Ishikawa (cell line): ENCODE measurements around the gene RETREG3.

Experiments used
- CEBPB ChIP-seq: IDR thresholded peaks from 2 replicates; pipeline ENCODE4 v1.6.1; 2012
- CREB1 ChIP-seq: IDR thresholded peaks from 2 replicates; pipeline ENCODE4 v1.6.1; 2012; ENCODE audit warnings: low read depth
- EGR1 ChIP-seq: IDR thresholded peaks from 2 replicates; pipeline ENCODE4 v1.6.1; 2012
- EP300 ChIP-seq: IDR thresholded peaks from 2 replicates; pipeline ENCODE4 v1.6.1; 2012; ENCODE audit warnings: borderline replicate concordance
- FOXM1 ChIP-seq: IDR thresholded peaks from 2 replicates; pipeline ENCODE4 v1.6.1; 2012; ENCODE audit warnings: low read depth, borderline replicate concordance
- NFIC ChIP-seq: IDR thresholded peaks from 2 replicates; pipeline ENCODE4 v1.6.1; 2012
- RAD21 ChIP-seq: IDR thresholded peaks from 2 replicates; pipeline ENCODE4 v1.6.1; 2012; ENCODE audit warnings: low read depth
- TAF1 ChIP-seq: IDR thresholded peaks from 2 replicates; pipeline ENCODE4 v1.6.1; 2012; ENCODE audit warnings: low read depth, mild to moderate bottlenecking
- TCF12 ChIP-seq: IDR thresholded peaks from 2 replicates; pipeline ENCODE4 v1.6.1; 2012; ENCODE audit warnings: low read depth
- TEAD4 ChIP-seq: IDR thresholded peaks from 2 replicates; pipeline ENCODE4 v1.6.1; 2012
- YY1 ChIP-seq: IDR thresholded peaks from 2 replicates; pipeline ENCODE4 v1.6.1; 2012; ENCODE audit warnings: low read depth
- ZBTB7A ChIP-seq: IDR thresholded peaks from 2 replicates; pipeline ENCODE4 v1.6.1; 2012; ENCODE audit warnings: low read depth
- TF ChIP-seq, protein P1 (sequence below): IDR thresholded peaks from 2 replicates; pipeline ENCODE4 v1.6.1; 2012; ENCODE audit warnings: low read depth, mild to moderate bottlenecking
- TF ChIP-seq, protein P2 (sequence below): IDR thresholded peaks from 2 replicates; pipeline ENCODE4 v1.6.1; 2012
- TF ChIP-seq, protein P3 (sequence below): IDR thresholded peaks from 2 replicates; pipeline ENCODE4 v1.6.1; 2012

The RETREG3 gene

DNA sequence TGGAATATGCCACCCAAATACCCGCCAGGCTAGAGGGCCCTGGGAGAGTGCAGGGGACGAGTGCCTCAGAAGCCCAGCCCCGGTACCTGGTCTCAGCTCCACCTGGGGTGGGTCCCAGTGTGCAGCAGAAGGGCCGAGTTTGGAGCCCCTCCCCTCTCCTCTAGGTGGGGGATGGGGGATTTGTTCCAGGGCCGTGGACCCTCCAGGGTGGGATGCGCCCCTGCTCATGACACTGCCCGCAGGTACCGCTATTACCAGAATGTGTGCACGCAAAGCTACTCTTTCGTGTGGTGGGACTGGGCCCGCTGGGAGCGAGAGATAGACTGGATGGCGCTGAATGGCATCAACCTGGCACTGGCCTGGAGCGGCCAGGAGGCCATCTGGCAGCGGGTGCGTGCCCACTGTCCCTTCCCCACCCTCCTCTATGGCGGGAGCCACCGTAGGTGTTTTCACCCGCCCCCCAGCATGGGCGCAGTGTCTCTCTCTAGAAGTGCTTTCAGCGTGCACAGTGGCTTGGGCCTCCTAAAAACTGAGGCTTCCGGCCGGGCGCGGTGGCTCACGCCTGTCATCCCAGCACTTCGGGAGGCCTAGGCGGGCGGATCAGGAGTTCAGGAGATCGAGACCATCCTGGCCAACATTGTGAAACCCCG is 71.9 kb downstream of the RETREG3 start:
- no peak for TF ChIP-seq TCF12
- TF ChIP-seq, protein P1, sequence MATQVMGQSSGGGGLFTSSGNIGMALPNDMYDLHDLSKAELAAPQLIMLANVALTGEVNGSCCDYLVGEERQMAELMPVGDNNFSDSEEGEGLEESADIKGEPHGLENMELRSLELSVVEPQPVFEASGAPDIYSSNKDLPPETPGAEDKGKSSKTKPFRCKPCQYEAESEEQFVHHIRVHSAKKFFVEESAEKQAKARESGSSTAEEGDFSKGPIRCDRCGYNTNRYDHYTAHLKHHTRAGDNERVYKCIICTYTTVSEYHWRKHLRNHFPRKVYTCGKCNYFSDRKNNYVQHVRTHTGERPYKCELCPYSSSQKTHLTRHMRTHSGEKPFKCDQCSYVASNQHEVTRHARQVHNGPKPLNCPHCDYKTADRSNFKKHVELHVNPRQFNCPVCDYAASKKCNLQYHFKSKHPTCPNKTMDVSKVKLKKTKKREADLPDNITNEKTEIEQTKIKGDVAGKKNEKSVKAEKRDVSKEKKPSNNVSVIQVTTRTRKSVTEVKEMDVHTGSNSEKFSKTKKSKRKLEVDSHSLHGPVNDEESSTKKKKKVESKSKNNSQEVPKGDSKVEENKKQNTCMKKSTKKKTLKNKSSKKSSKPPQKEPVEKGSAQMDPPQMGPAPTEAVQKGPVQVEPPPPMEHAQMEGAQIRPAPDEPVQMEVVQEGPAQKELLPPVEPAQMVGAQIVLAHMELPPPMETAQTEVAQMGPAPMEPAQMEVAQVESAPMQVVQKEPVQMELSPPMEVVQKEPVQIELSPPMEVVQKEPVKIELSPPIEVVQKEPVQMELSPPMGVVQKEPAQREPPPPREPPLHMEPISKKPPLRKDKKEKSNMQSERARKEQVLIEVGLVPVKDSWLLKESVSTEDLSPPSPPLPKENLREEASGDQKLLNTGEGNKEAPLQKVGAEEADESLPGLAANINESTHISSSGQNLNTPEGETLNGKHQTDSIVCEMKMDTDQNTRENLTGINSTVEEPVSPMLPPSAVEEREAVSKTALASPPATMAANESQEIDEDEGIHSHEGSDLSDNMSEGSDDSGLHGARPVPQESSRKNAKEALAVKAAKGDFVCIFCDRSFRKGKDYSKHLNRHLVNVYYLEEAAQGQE, result no peak
- TF ChIP-seq YY1, result no peak
- TF ChIP-seq, protein P2, sequence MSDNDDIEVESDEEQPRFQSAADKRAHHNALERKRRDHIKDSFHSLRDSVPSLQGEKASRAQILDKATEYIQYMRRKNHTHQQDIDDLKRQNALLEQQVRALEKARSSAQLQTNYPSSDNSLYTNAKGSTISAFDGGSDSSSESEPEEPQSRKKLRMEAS, result no peak
- TF ChIP-seq ZBTB7A, result no peak
- TF ChIP-seq TAF1, result no peak
- no peak for TF ChIP-seq TEAD4
- TF ChIP-seq CREB1, result no peak

DNA sequence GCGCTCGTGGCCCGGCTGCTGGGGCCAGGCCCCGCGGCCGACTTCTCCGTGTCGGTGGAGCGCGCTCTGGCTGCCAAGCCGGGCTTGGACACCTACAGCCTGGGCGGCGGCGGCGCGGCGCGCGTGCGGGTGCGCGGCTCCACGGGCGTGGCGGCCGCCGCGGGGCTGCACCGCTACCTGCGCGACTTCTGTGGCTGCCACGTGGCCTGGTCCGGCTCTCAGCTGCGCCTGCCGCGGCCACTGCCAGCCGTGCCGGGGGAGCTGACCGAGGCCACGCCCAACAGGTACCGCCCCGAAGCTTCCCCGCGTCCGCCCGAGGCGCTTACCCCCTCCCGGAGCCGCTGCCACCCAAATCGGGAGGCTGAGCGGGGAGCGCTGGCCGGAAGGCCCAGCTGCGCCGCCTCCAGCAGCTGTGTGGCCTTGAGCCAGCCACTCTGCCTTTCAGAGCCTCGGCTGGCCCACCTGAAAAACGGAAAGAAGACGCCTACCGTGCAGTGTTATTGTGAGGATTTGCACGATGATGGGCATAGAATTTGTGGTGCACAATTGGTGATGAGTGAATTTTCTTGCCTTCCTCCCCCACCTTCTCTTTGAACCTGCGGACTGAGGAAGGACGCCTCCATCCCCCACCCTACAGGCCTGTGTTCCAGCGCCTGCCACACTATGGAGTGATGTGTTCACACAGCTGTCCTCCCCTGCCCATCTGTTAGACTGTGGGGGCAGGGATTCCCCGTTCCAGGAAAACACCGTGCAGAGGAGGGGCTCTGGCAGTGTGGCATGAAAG is 72.6 kb downstream of the RETREG3 start:
- TF ChIP-seq YY1 (no peak), RAD21 (no peak), CREB1 (no peak), NFIC (peak; percentile 72; the same call in 1 of the 2 replicates), ZBTB7A (no peak), TAF1 (no peak), EP300 (no peak), TCF12 (peak; percentile 45; the same call in 1 of the 2 replicates)
- TF ChIP-seq, protein P3, sequence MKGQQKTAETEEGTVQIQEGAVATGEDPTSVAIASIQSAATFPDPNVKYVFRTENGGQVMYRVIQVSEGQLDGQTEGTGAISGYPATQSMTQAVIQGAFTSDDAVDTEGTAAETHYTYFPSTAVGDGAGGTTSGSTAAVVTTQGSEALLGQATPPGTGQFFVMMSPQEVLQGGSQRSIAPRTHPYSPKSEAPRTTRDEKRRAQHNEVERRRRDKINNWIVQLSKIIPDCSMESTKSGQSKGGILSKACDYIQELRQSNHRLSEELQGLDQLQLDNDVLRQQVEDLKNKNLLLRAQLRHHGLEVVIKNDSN, result peak; percentile 69
- TF ChIP-seq, protein P2, result peak; percentile 78

DNA sequence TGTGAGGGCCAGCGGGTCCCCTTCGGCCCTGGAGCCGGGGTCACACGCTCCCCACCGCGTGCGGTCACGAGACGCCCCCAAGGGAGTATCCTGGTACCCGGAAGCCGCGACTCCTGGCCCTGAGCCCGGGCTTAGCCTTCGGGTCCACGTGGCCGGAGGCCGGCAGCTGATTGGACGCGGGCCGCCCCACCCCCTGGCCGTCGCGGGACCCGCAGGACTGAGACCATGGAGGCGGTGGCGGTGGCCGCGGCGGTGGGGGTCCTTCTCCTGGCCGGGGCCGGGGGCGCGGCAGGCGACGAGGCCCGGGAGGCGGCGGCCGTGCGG is 73.2 kb downstream of the RETREG3 start, which contains the start of gene NAGLU:
TSS of gene NAGLU (plus strand) at position 194 of the 324 bp plus-strand sequence. CDS start at position 226, 32 bp downstream.
- TF ChIP-seq, protein P3, result peak; percentile 98
- TF ChIP-seq ZBTB7A, result 0 out of 2 replicates have a peak, but pooled peaks have one; percentile 78
- no peak for TF ChIP-seq TEAD4
- TF ChIP-seq, protein P2, result peak; percentile 58; the same call in 1 of the 2 replicates
- no peak for TF ChIP-seq CEBPB
- TF ChIP-seq TCF12, result no peak
- no peak for TF ChIP-seq TAF1
- peak; percentile 81 for TF ChIP-seq NFIC
- TF ChIP-seq CREB1, result no peak
- TF ChIP-seq, protein P1, result no peak
- 0 out of 2 replicates have a peak, but pooled peaks have one; percentile 21 for TF ChIP-seq EP300
- 0 out of 2 replicates have a peak, but pooled peaks have one; percentile 23 for TF ChIP-seq EGR1
- no peak for TF ChIP-seq RAD21
- TF ChIP-seq YY1, result peak; percentile 29
- no peak for TF ChIP-seq FOXM1

DNA sequence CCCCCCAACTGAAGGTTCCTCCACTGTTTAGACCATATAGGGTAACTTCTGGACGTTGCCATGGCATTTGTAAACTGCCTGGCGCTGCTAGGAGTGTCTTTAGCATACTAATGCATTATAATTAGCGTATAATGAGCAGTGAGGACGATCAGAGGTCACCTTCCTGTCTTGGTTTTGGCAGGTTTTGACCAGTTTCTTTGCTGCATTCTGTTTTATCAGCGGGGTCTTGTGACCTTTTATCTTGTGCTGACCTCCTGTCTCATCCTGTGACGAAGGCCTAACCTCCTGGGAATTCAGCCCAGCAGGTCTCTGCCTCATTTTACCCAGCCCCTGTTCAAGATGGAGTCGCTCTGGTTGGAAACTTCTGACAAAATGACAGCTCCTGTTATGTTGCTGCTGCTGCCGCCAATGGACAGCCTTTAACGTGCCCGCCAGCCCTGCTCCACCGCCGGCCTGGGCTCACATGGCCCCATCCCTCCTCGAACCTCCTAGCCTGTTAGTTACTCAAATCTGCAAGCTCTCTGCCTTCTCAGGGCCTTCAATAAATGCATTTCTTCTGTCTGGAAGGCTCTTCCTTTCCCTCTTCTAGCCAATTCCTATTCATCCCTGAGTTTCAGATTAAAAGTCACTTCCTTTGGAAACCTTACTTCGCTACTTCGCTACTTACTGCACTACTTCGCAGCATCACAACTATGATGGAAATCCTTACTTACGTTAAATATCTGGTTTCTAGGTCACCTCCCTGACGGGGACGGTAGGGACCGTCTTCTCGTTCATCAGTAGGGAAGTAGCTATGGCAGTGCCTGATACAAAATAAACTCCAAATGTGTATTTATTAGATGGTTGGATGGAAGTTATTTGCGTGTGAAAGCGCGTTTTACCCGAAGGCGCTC is 73.8 kb downstream of the RETREG3 start:
- TF ChIP-seq, protein P3, result no peak
- TF ChIP-seq TCF12, result no peak
- TF ChIP-seq TEAD4, result no peak
- TF ChIP-seq, protein P1, result no peak
- no peak for TF ChIP-seq EP300
- TF ChIP-seq CREB1, result no peak
- TF ChIP-seq RAD21, result no peak
- no peak for TF ChIP-seq FOXM1
- no peak for TF ChIP-seq TAF1
